Glutamatergic neuron (in vitro differentiated cells): Measurements from ENCODE around the gene NECAB2. TPM values are rescaled to one million over a fixed set of nuclear protein-coding genes. Genes with fewer than 3 reads are reported as not detected.

Experiments
- DNase-seq: peaks from one replicate; pipeline ENCODE4 v3.0.0; 2022
- H3K27ac Mint-ChIP-seq: one replicate; pipeline ENCODE4 v1.8.0; 2020; ENCODE audit warnings: mild to moderate bottlenecking, mixed read lengths, inconsistent platforms; ENCODE audit not compliant: unreplicated experiment
- H3K27me3 Mint-ChIP-seq: one replicate; pipeline ENCODE4 v1.8.0; 2020; ENCODE audit warnings: mild to moderate bottlenecking, moderate library complexity, mixed read lengths, inconsistent platforms; ENCODE audit not compliant: unreplicated experiment
- H3K36me3 Mint-ChIP-seq: one replicate; pipeline ENCODE4 v1.8.0; 2020; ENCODE audit warnings: mild to moderate bottlenecking, mixed read lengths, inconsistent platforms; ENCODE audit not compliant: unreplicated experiment
- H3K4me1 Mint-ChIP-seq: one replicate; pipeline ENCODE4 v1.8.0; 2020; ENCODE audit warnings: mild to moderate bottlenecking, low read depth, mixed read lengths, inconsistent platforms; ENCODE audit not compliant: unreplicated experiment
- H3K4me3 Mint-ChIP-seq: one replicate; pipeline ENCODE4 v1.8.0; 2020; ENCODE audit warnings: mild to moderate bottlenecking, mixed read lengths, inconsistent platforms; ENCODE audit not compliant: unreplicated experiment
- H3K9me3 Mint-ChIP-seq: one replicate; pipeline ENCODE4 v1.8.0; 2020; ENCODE audit warnings: mild to moderate bottlenecking, moderate library complexity, mixed read lengths, inconsistent platforms; ENCODE audit not compliant: unreplicated experiment
- CTCF ChIP-seq: fragments of 200-600 bp; sonication (generic); IDR thresholded peaks from one replicate; pipeline ENCODE4 v1.5.0; 2021; ENCODE audit not compliant: partially characterized antibody, unreplicated experiment
- total RNA-seq: library from RNA; stranded (reverse); fragmentation: NEBNext Ultra II Directional; extraction: Animal tissue kit (Norgen Biotek cat#: 25700); gene quantifications from one replicate; pipeline ENCODE4 v1.2.1, GENCODE V29; 2021; ENCODE audit not compliant: unreplicated experiment

The NECAB2 gene
- total RNA-seq, 1 donor from 2014 or later: 112 TPM

GRCh38 chr16:83935858-83936255 lies 32.2 kb upstream of the NECAB2 start:
- Mint-ChIP-seq H3K4me1 (peaks cover 14% of the 10 kb centered on the region), H3K36me3 (no peaks in the 10 kb centered on the region), H3K4me3 (no peak overlapping the region), H3K27me3 (peaks cover 17% of the 10 kb centered on the region), H3K27ac (no peak overlapping the region), H3K9me3 (peaks cover 16% of the 10 kb centered on the region)
- peak; percentile 6 for DNase-seq
- no peak for TF ChIP-seq CTCF

GRCh38 chr16:83936581-83937165 lies 31.4 kb upstream of the NECAB2 start:
- Mint-ChIP-seq H3K27ac (no peak overlapping the region), H3K27me3 (peaks cover 17% of the 10 kb centered on the region), H3K9me3 (peaks cover 16% of the 10 kb centered on the region), H3K4me1 (peaks cover 16% of the 10 kb centered on the region), H3K4me3 (no peak overlapping the region), H3K36me3 (no peaks in the 10 kb centered on the region)
- no peak for DNase-seq
- no peak for TF ChIP-seq CTCF

GRCh38 chr16:83937267-83937666 lies 30.8 kb upstream of the NECAB2 start:
- no peak for TF ChIP-seq CTCF
- peaks cover 16% of the 10 kb centered on the region for H3K4me1 Mint-ChIP-seq

GRCh38 chr16:83937922-83938885 lies 29.8 kb upstream of the NECAB2 start:
- no peak for TF ChIP-seq CTCF
- DNase-seq: no peak
- no peak overlapping the region for H3K27ac Mint-ChIP-seq
- H3K36me3 Mint-ChIP-seq: no peaks in the 10 kb centered on the region
- peaks cover 18% of the 10 kb centered on the region for H3K9me3 Mint-ChIP-seq
- H3K27me3 Mint-ChIP-seq: peaks cover 17% of the 10 kb centered on the region
- peaks cover 18% of the 10 kb centered on the region for H3K4me1 Mint-ChIP-seq
- H3K4me3 Mint-ChIP-seq: no peak overlapping the region

More at GRCh38 chr16:83937267-83937666, 30.8 kb upstream of the NECAB2 start:
- H3K4me3 Mint-ChIP-seq: no peak overlapping the region
- H3K27ac Mint-ChIP-seq: no peak overlapping the region
- H3K27me3 Mint-ChIP-seq: peaks cover 17% of the 10 kb centered on the region
- H3K9me3 Mint-ChIP-seq: peaks cover 18% of the 10 kb centered on the region
- no peaks in the 10 kb centered on the region for H3K36me3 Mint-ChIP-seq
- no peak for DNase-seq

GRCh38 chr16:83939266-83939855 lies 28.7 kb upstream of the NECAB2 start:
- no peak for DNase-seq
- Mint-ChIP-seq H3K9me3 (peaks cover 18% of the 10 kb centered on the region), H3K36me3 (no peaks in the 10 kb centered on the region), H3K4me3 (peak overlapping the region; percentile 49), H3K27ac (no peak overlapping the region), H3K27me3 (peaks cover 12% of the 10 kb centered on the region), H3K4me1 (peaks cover 18% of the 10 kb centered on the region)
- no peak for TF ChIP-seq CTCF
